ENCODE measurements around the gene SLC25A33. TPM values are rescaled to one million over a fixed set of nuclear protein-coding genes. Genes with fewer than 3 reads are reported as not detected.

The SLC25A33 gene
- total and polyA plus RNA-seq, 2 of the 8 experiments (the other 6 are each of a cell fraction or from before 2014, with no cell fraction given): 7.8 to 12.8 TPM

DNA sequence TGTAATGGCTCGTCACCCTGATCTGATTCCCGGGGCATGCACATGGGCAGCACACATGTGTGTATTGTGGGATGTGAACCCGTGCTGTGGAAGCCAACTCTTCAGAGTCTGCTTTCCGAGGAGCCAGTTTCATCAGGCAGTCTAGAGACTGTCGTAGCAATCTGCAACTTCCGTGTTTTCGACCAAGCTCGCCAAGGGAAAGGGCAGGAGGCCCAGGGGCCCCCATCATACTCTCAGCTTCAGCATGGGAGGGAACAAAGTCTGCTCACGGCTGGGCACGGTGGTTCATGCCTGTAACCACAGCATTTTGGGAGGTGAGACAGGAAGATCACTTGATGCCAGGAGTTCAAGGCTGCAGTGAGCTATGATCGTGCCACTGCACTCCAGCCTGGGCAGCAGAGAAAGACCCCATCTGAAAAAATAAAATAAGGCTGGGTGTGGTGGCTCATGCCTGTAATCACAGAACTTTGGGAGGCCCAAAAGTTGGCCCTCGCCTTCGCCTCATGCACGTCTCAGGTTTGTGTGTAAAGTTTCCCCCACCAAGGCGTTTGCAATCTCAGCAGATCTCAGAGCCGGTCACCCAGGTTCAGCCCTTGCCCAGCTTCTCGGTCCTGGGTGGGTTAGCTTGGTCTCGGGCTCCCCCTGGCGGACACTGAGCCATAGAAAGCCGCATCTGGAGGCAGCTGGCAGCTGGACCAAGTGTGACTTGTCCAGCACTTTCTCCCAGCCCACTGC is 48.5 kb upstream of the SLC25A33 start:
- H2BK120ac ChIP-seq (replicated peaks; ENCODE audit: low read depth, low read length): no peak overlapping the region
- no peaks in the 10 kb centered on the region for H4K20me1 ChIP-seq (replicated peaks in 1 of 2; ENCODE audit: control insufficient read depth in 1 of 2, insufficient read depth in 2 of 2, low read length in 2 of 2)
- CTCF ChIA-PET (ENCODE audit: partially characterized antibody): interaction anchor here (0.6 to 9.5 kb wide), 49 partner anchors 9 to 375 kb away, joined by 3 to 92 read pairs (median 4); partner anchors contain the start of genes SLC25A33 and SPSB1

More for the DNA sequence above, 48.5 kb upstream of the SLC25A33 start:
- no peaks in the 10 kb centered on the region for H3K36me3 ChIP-seq (ENCODE audit: control insufficient read depth in 2 of 4, insufficient read depth in 4 of 4, low read length in 3 of 4)
- no peak overlapping the region for H2AFZ ChIP-seq (ENCODE audit: low read length)
- H3K14ac ChIP-seq (ENCODE audit: insufficient read length): no peak overlapping the region
- H4K5ac ChIP-seq (ENCODE audit: insufficient read length, low read depth, low read length): no peak overlapping the region
- H2AK5ac ChIP-seq (ENCODE audit: low read depth, low read length): no peak overlapping the region
- no peak overlapping the region for H3K18ac ChIP-seq (ENCODE audit: extremely low read depth, low read length)
- H4K8ac ChIP-seq (ENCODE audit: extremely low read depth, insufficient read depth, low read length): no peak overlapping the region
- no peak overlapping the region for H3K56ac ChIP-seq (replicated peaks; ENCODE audit: insufficient read length, low read depth, low read length)
- no peak overlapping the region for H2BK12ac ChIP-seq (ENCODE audit: low read depth, low read length)
- H3K4ac ChIP-seq (replicated peaks; ENCODE audit: insufficient read length, low read depth, low read length): no peak overlapping the region
- H3K9ac ChIP-seq (replicated peaks in 1 of 4; ENCODE audit: extremely low read depth in 1 of 4, low read depth in 3 of 4, low read length in 3 of 4): no peak overlapping the region
- FAIRE-seq (peak; percentile 50), DNase-seq (ENCODE audit: low read depth in 1 of 2, low spot score in 2 of 2) (peak; percentile 61 to 95)
- H3K79me2 ChIP-seq (ENCODE audit: control insufficient read depth in 1 of 2, insufficient read depth in 2 of 2, low read length in 2 of 2): no peaks in the 10 kb centered on the region
- no peaks in the 10 kb centered on the region for H3K79me1 ChIP-seq (ENCODE audit: low read depth, low read length)
- no peak overlapping the region for H3K23ac ChIP-seq (ENCODE audit: insufficient read length)
- 60% methylated on average over 20 of the region's 20 CpGs; no CpG with 5 or more reads in 1 of the 2 experiments for WGBS, 2 experiments (ENCODE audit: extremely low coverage in 1 of 2, insufficient coverage in 1 of 2, insufficient read length in 1 of 2, insufficient replicate concordance in 2 of 2, low coverage in 1 of 2, low lambda C conversion rate in 2 of 2, missing lambda C conversion rate in 1 of 2)
- no peaks in the 10 kb centered on the region; the same call in 1 of the 2 replicates for H3K23me2 ChIP-seq (ENCODE audit: low read depth, low read length)
- POLR2A ChIA-PET (ENCODE audit: partially characterized antibody): no interaction called here
- H2BK20ac ChIP-seq (ENCODE audit: low read length): no peak overlapping the region
- TF ChIP-seq RAD21 (IDR thresholded peaks at IDR 0.05 in 1 of 2, conservative IDR thresholded peaks at IDR 0.05 in 1 of 2; ENCODE audit: low read depth in 2 of 2, low read length in 2 of 2) (peak; percentile 97 to 99), MAFK (IDR thresholded peaks at IDR 0.05; ENCODE audit: low read depth, low read length) (0 out of 2 replicates have a peak, but pooled peaks have one; percentile 47), RXRA (IDR thresholded peaks at IDR 0.05; ENCODE audit: insufficient read depth, low read depth, low read length) (no peak), EZH2 (IDR thresholded peaks at IDR 0.05; ENCODE audit: low read depth, low read length, severe bottlenecking) (no peak), YY1 (IDR thresholded peaks at IDR 0.05; ENCODE audit: low read depth, low read length) (0 out of 2 replicates have a peak, but pooled peaks have one; percentile 34), BACH1 (IDR thresholded peaks at IDR 0.05; ENCODE audit: low read length) (peak; percentile 56; the same call in 1 of the 2 replicates), TBP (IDR thresholded peaks at IDR 0.05; ENCODE audit: low read depth, low read length) (0 out of 2 replicates have a peak, but pooled peaks have one; percentile 40)
- TF ChIP-seq, protein P1, sequence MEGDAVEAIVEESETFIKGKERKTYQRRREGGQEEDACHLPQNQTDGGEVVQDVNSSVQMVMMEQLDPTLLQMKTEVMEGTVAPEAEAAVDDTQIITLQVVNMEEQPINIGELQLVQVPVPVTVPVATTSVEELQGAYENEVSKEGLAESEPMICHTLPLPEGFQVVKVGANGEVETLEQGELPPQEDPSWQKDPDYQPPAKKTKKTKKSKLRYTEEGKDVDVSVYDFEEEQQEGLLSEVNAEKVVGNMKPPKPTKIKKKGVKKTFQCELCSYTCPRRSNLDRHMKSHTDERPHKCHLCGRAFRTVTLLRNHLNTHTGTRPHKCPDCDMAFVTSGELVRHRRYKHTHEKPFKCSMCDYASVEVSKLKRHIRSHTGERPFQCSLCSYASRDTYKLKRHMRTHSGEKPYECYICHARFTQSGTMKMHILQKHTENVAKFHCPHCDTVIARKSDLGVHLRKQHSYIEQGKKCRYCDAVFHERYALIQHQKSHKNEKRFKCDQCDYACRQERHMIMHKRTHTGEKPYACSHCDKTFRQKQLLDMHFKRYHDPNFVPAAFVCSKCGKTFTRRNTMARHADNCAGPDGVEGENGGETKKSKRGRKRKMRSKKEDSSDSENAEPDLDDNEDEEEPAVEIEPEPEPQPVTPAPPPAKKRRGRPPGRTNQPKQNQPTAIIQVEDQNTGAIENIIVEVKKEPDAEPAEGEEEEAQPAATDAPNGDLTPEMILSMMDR (IDR thresholded peaks at IDR 0.05; ENCODE audit: control extremely low read depth in 1 of 3, insufficient read depth in 1 of 3, low read depth in 1 of 3, low read length in 3 of 3): peak; percentile 81 to 96 (median 91)
- H3K4me1 ChIP-seq (replicated peaks in 1 of 4; ENCODE audit: control insufficient read depth in 3 of 4, insufficient read depth in 4 of 4, low read length in 3 of 4): no peaks in the 10 kb centered on the region
- peaks cover 3 to 12% (median 8%) of the 10 kb centered on the region in 4 experiments for H3K27me3 ChIP-seq (replicated peaks in 1 of 4; ENCODE audit: control insufficient read depth in 3 of 4, extremely low read depth in 1 of 4, insufficient read depth in 3 of 4, low read length in 3 of 4)
- no peak overlapping the region for H3K27ac ChIP-seq (ENCODE audit: low read depth, low read length)
- no peaks in the 10 kb centered on the region for H3K9me3 ChIP-seq (ENCODE audit: insufficient read depth in 2 of 2, low read depth in 1 of 2, low read length in 1 of 2)
- H3K4me3 ChIP-seq (ENCODE audit: extremely low read depth in 1 of 4, insufficient read depth in 2 of 4, low read depth in 3 of 4, low read length in 4 of 4): no peak overlapping the region
- no peak overlapping the region for H2BK15ac ChIP-seq (ENCODE audit: low read length)
- no peak overlapping the region for H3K4me2 ChIP-seq (ENCODE audit: insufficient read depth in 1 of 2, low read depth in 2 of 2, low read length in 2 of 2)
- H2BK5ac ChIP-seq (ENCODE audit: low read depth, low read length): no peak overlapping the region
- no peak overlapping the region for H4K91ac ChIP-seq (replicated peaks; ENCODE audit: insufficient read length, low read length)

Measured in H1 (cell line).